PC-9 (cell line): ENCODE data around the gene CDK5RAP2.

Experiments
- CTCF ChIP-seq: fragments of 200-600 bp; sonication (generic); conservative IDR thresholded peaks from 2 replicates; pipeline ENCODE4 v1.6.1; 2017; ENCODE audit warnings: mixed run types, antibody characterized with exemption, mild to moderate bottlenecking, moderate library complexity
- EZH2 ChIP-seq: fragments of 200-600 bp; sonication (generic); IDR thresholded peaks from 2 replicates; pipeline ENCODE4 v1.8.0; 2017; ENCODE audit warnings: antibody characterized with exemption, low read depth

GRCh38 chr9:120481846-120482245 lies 98.1 kb downstream of the CDK5RAP2 start:
- TF ChIP-seq CTCF, result no peak
- no peak for TF ChIP-seq EZH2
